ENCODE data around the gene SOST.
A peak's percentile ranks its signal among the peaks of the same experiment; 100 is the strongest.

The SOST gene

GRCh38 chr17:43722269-43722619, 36.3 kb downstream of the SOST start:
- H3K27ac ChIP-seq (ENCODE audit: insufficient read depth in 1 of 2, low read depth in 1 of 2, low read length in 2 of 2, poor library complexity in 1 of 2, severe bottlenecking in 2 of 2), result no peak overlapping the region
- WGBS (ENCODE audit: insufficient coverage), result 100% methylated on average over 2 of the region's 3 CpGs
- H3K27me3 ChIP-seq (replicated peaks in 2 of 5; ENCODE audit: control insufficient read depth in 4 of 5, insufficient read depth in 5 of 5, low read length in 4 of 5), result peaks cover 0 to 7% (median 0%) of the 10 kb centered on the region in 5 experiments
- no peak for DNase-seq
- no peak overlapping the region for H3K4me3 ChIP-seq (ENCODE audit: control insufficient read depth in 1 of 7, extremely low read depth in 1 of 7, insufficient read depth in 4 of 7, low read depth in 2 of 7, low read length in 6 of 7)
- H3K36me3 ChIP-seq (ENCODE audit: control insufficient read depth in 4 of 4, insufficient read depth in 4 of 4, low read length in 3 of 4), result no peaks in the 10 kb centered on the region
- H3K9me3 ChIP-seq (ENCODE audit: control extremely low read depth in 1 of 5, control insufficient read depth in 4 of 5, insufficient read depth in 2 of 5, low read depth in 1 of 5, low read length in 4 of 5), result no peaks in the 10 kb centered on the region
- peaks cover 8 to 17% (median 15%) of the 10 kb centered on the region in 4 experiments for H3K4me1 ChIP-seq (ENCODE audit: control extremely low read depth in 1 of 4, control insufficient read depth in 4 of 4, insufficient read depth in 4 of 4, low read length in 3 of 4)
- ChIA-PET CTCF (interaction anchor here (0.6 to 2.6 kb wide), 4 partner anchors 22 to 399 kb away, joined by 3 to 9 read pairs (median 6); no protein-coding TSS in a partner anchor), POLR2A (no interaction called here)

DNA sequence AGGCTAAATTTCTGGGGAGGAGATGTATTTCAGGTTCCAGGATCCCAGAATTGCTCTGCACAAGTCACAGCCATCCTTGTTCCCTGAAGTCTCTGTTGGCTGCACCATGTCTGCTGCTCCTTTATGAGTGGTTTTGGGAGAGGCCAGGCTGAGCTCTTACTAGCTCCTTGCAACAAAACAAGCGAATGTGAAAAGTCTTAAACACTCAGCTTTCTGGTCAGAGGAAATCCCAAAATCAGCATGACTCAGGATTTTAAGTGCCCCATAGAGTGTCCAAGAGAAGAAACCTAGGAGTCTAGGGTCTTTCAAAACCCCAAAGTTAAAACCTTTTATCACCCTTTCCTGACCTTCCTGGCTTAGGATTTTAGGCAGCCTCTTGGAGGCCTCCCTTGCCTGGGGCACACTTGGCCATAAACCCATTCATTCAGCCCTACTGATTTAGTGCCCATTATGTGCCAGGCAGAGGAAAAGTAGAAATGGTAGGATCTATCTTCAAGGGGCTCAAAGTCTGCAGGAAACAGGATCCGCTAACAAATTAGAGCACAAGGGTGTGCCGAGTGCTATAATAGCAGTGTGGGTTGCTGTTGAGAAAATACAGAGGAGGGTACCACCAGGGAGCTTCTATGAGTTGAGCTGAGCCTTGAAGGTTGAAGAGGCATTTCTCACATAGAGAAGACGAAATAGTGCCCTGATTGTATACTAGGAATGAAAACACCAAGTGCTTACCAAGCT, 36.9 kb downstream of the SOST start:
- CTCF ChIA-PET, result interaction anchor here (0.6 to 2.6 kb wide), 4 partner anchors 21 to 399 kb away, joined by 3 to 9 read pairs (median 6); no protein-coding TSS in a partner anchor
- POLR2A ChIA-PET, result no interaction called here

DNA sequence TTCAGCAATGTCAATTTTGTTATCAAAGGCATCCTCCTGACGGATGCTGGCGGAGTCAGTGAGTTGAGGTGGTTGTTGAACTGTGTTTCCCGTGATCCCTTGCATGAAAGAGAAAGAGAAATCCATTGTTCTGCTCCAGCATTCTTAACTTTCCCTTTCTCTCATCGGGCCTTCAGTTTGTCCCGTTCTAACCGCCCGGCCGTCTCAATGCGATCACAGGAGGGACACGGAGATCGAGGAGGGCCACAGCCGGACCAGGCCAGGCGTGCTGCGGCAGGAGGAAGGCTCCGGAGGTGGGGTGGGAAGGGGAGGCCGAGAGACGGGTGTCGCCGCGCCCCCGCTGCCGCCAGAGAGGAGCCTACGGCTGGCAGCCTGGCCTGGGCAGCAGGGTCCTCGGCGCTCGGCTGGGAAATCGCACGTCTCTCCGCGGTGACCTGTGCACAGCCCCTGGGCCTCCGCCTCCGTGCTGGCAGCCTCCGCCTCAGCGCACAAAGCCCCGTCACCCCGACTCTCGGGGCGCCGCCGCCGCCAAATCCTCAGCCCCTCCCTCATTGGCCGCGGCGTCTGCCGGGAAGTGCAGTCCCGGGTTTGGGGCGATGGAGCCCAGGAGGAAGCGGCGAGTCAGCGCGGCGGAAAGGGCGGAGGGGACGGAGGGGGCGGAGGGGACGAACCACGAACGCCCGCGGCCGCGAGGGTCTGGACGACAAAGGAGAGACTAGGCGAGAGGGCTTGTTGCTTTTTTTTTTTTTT, 38.1 kb downstream of the SOST start:
- CTCF ChIA-PET, result no interaction called here
- Histone ChIP-seq H3K36me3 (ENCODE audit: control insufficient read depth in 4 of 4, insufficient read depth in 4 of 4, low read length in 3 of 4) (no peaks in the 10 kb centered on the region), H3K4me1 (ENCODE audit: control extremely low read depth in 1 of 4, control insufficient read depth in 4 of 4, insufficient read depth in 4 of 4, low read length in 3 of 4) (peaks cover 8 to 17% (median 15%) of the 10 kb centered on the region in 4 experiments), H3K9me3 (ENCODE audit: control extremely low read depth in 1 of 5, control insufficient read depth in 4 of 5, insufficient read depth in 2 of 5, low read depth in 1 of 5, low read length in 4 of 5) (no peaks in the 10 kb centered on the region), H3K27ac (ENCODE audit: insufficient read depth in 1 of 2, low read depth in 1 of 2, low read length in 2 of 2, poor library complexity in 1 of 2, severe bottlenecking in 2 of 2) (peak overlapping the region in 1 of 2 experiments; percentile 61), H3K27me3 (replicated peaks in 2 of 5; ENCODE audit: control insufficient read depth in 4 of 5, insufficient read depth in 5 of 5, low read length in 4 of 5) (peaks cover 0 to 5% (median 0%) of the 10 kb centered on the region in 5 experiments), H3K4me3 (ENCODE audit: control insufficient read depth in 1 of 7, extremely low read depth in 1 of 7, insufficient read depth in 4 of 7, low read depth in 2 of 7, low read length in 6 of 7) (peak overlapping the region; percentile 55 to 83 (median 80))
- POLR2A ChIA-PET, result no interaction called here
- WGBS (ENCODE audit: insufficient coverage), result 6% methylated on average over 30 of the region's 64 CpGs
- DNase-seq, result peak; percentile 49 to 79 (median 70)

More for the DNA sequence above, 36.9 kb downstream of the SOST start:
- Histone ChIP-seq H3K4me1 (ENCODE audit: control extremely low read depth in 1 of 4, control insufficient read depth in 4 of 4, insufficient read depth in 4 of 4, low read length in 3 of 4) (peaks cover 8 to 17% (median 15%) of the 10 kb centered on the region in 4 experiments), H3K27ac (ENCODE audit: insufficient read depth in 1 of 2, low read depth in 1 of 2, low read length in 2 of 2, poor library complexity in 1 of 2, severe bottlenecking in 2 of 2) (no peak overlapping the region), H3K36me3 (ENCODE audit: control insufficient read depth in 4 of 4, insufficient read depth in 4 of 4, low read length in 3 of 4) (no peaks in the 10 kb centered on the region), H3K9me3 (ENCODE audit: control extremely low read depth in 1 of 5, control insufficient read depth in 4 of 5, insufficient read depth in 2 of 5, low read depth in 1 of 5, low read length in 4 of 5) (no peaks in the 10 kb centered on the region), H3K4me3 (ENCODE audit: control insufficient read depth in 1 of 7, extremely low read depth in 1 of 7, insufficient read depth in 4 of 7, low read depth in 2 of 7, low read length in 6 of 7) (peak overlapping the region in 1 of 7 experiments; percentile 80), H3K27me3 (replicated peaks in 2 of 5; ENCODE audit: control insufficient read depth in 4 of 5, insufficient read depth in 5 of 5, low read length in 4 of 5) (peaks cover 0 to 5% (median 0%) of the 10 kb centered on the region in 5 experiments)
- no peak for DNase-seq
- 95% methylated on average over 4 of the region's 4 CpGs for WGBS (ENCODE audit: insufficient coverage)

DNA sequence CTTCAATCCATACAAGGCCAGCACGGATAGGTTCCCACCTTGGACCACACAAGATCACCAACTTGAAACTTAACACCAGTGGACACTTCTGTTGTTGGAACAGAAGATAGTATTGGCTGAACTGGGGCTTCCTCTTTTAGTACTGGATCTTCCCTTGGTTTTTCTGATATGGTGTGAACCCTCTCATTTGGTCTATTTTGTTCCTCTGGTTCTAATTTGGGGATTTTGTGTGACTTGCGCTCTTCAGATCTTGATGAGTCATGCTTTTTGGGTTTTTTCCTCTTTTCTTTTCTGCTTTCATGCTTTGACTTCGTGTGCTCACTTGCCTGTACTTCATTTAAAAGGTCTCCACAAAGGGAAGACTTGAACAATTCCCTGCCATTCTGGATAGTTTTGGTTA, 39.0 kb downstream of the SOST start:
- 100% methylated on average over 1 of the region's 3 CpGs for WGBS (ENCODE audit: insufficient coverage)

DNA sequence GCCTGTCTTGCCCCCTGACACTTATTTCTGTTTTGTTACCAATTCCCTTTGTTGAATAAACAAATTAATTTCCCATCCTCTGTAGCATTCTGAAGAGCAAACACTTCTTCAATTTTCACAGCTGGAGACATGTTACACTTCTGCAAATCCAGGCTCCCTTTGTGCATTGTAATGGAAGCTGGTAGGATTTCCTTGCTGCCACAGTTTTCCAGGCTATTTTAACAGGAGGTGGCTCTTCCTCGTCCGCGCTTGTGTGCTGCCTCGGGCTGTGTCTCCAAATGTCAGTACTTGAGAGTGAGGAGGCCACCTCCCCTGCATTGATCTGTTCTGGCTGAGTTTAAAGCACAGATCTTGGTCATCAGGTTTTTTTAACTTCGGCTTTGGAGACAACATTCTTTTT, 40.0 kb downstream of the SOST start:
- no peak for DNase-seq
- H3K27me3 ChIP-seq (replicated peaks in 2 of 5; ENCODE audit: control insufficient read depth in 4 of 5, insufficient read depth in 5 of 5, low read length in 4 of 5), result peaks cover 0 to 8% (median 2%) of the 10 kb centered on the region in 5 experiments
- H3K27ac ChIP-seq (ENCODE audit: insufficient read depth in 1 of 2, low read depth in 1 of 2, low read length in 2 of 2, poor library complexity in 1 of 2, severe bottlenecking in 2 of 2), result no peak overlapping the region
- H3K4me3 ChIP-seq (ENCODE audit: control insufficient read depth in 1 of 7, extremely low read depth in 1 of 7, insufficient read depth in 4 of 7, low read depth in 2 of 7, low read length in 6 of 7), result no peak overlapping the region
- no peaks in the 10 kb centered on the region for H3K9me3 ChIP-seq (ENCODE audit: control extremely low read depth in 1 of 5, control insufficient read depth in 4 of 5, insufficient read depth in 2 of 5, low read depth in 1 of 5, low read length in 4 of 5)
- WGBS (ENCODE audit: insufficient coverage), result 98% methylated on average over 5 of the region's 5 CpGs
- no peaks in the 10 kb centered on the region for H3K36me3 ChIP-seq (ENCODE audit: control insufficient read depth in 4 of 4, insufficient read depth in 4 of 4, low read length in 3 of 4)
- ChIA-PET CTCF (interaction anchor here (5.9 kb wide), 1 partner anchor 24 kb away, joined by 37 read pairs; no protein-coding TSS in a partner anchor), POLR2A (interaction anchor here (0.6 kb wide), 1 partner anchor 25 kb away, joined by 8 read pairs; no protein-coding TSS in a partner anchor)
- H3K4me1 ChIP-seq (ENCODE audit: control extremely low read depth in 1 of 4, control insufficient read depth in 4 of 4, insufficient read depth in 4 of 4, low read length in 3 of 4), result peaks cover 8 to 29% (median 25%) of the 10 kb centered on the region in 4 experiments

More for the DNA sequence above, 39.0 kb downstream of the SOST start:
- CTCF ChIA-PET, result no interaction called here
- DNase-seq, result peak; percentile 23 to 76 (median 72)
- Histone ChIP-seq H3K36me3 (ENCODE audit: control insufficient read depth in 4 of 4, insufficient read depth in 4 of 4, low read length in 3 of 4) (no peaks in the 10 kb centered on the region), H3K4me3 (ENCODE audit: control insufficient read depth in 1 of 7, extremely low read depth in 1 of 7, insufficient read depth in 4 of 7, low read depth in 2 of 7, low read length in 6 of 7) (peak overlapping the region in 2 of 7 experiments; percentile 80 to 81), H3K4me1 (ENCODE audit: control extremely low read depth in 1 of 4, control insufficient read depth in 4 of 4, insufficient read depth in 4 of 4, low read length in 3 of 4) (peaks cover 8 to 18% (median 15%) of the 10 kb centered on the region in 4 experiments), H3K27me3 (replicated peaks in 2 of 5; ENCODE audit: control insufficient read depth in 4 of 5, insufficient read depth in 5 of 5, low read length in 4 of 5) (peaks cover 0 to 5% (median 0%) of the 10 kb centered on the region in 5 experiments), H3K9me3 (ENCODE audit: control extremely low read depth in 1 of 5, control insufficient read depth in 4 of 5, insufficient read depth in 2 of 5, low read depth in 1 of 5, low read length in 4 of 5) (no peaks in the 10 kb centered on the region), H3K27ac (ENCODE audit: insufficient read depth in 1 of 2, low read depth in 1 of 2, low read length in 2 of 2, poor library complexity in 1 of 2, severe bottlenecking in 2 of 2) (no peak overlapping the region)
- POLR2A ChIA-PET, result no interaction called here

DNA sequence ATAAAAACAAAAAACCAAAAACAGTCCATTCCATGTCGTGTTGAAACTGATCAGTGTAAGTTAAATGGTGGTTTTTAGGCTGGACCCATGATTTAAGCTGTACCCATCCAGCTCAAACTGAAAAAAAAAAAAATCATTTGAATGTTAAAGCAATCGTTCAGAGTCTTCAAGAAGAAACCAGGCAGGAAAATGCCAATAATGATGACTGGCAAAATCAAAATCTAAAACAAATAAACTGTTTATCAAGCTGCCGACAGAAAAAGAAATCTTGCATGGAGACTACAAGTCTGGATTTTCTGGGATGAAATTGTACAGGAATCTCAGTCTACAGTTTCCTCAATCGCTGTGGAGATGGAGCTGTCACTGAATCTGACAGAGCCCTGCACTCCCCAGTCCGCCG, 40.7 kb downstream of the SOST start:
- no peak for DNase-seq
- 89% methylated on average over 4 of the region's 6 CpGs for WGBS (ENCODE audit: insufficient coverage)
- no peak overlapping the region for H3K27ac ChIP-seq (ENCODE audit: insufficient read depth in 1 of 2, low read depth in 1 of 2, low read length in 2 of 2, poor library complexity in 1 of 2, severe bottlenecking in 2 of 2)
- POLR2A ChIA-PET, result interaction anchor here (0.6 kb wide), 1 partner anchor 26 kb away, joined by 8 read pairs; no protein-coding TSS in a partner anchor
- H3K27me3 ChIP-seq (replicated peaks in 2 of 5; ENCODE audit: control insufficient read depth in 4 of 5, insufficient read depth in 5 of 5, low read length in 4 of 5), result peaks cover 0 to 12% (median 2%) of the 10 kb centered on the region in 5 experiments
- no peaks in the 10 kb centered on the region for H3K36me3 ChIP-seq (ENCODE audit: control insufficient read depth in 4 of 4, insufficient read depth in 4 of 4, low read length in 3 of 4)
- CTCF ChIA-PET, result interaction anchor here (1.0 to 5.9 kb wide), 2 partner anchors 9 to 23 kb away, joined by 3 to 37 read pairs; no protein-coding TSS in a partner anchor
- no peak overlapping the region for H3K4me3 ChIP-seq (ENCODE audit: control insufficient read depth in 1 of 7, extremely low read depth in 1 of 7, insufficient read depth in 4 of 7, low read depth in 2 of 7, low read length in 6 of 7)
- H3K9me3 ChIP-seq (ENCODE audit: control extremely low read depth in 1 of 5, control insufficient read depth in 4 of 5, insufficient read depth in 2 of 5, low read depth in 1 of 5, low read length in 4 of 5), result no peaks in the 10 kb centered on the region
- peaks cover 12 to 34% (median 31%) of the 10 kb centered on the region in 4 experiments for H3K4me1 ChIP-seq (ENCODE audit: control extremely low read depth in 1 of 4, control insufficient read depth in 4 of 4, insufficient read depth in 4 of 4, low read length in 3 of 4)
